Lung microvascular endothelial cell (primary cell): ENCODE measurements around the gene ST8SIA4. TPM values are rescaled to one million over a fixed set of nuclear protein-coding genes. Genes with fewer than 3 reads are reported as not detected.

Experiments
- DNase-seq, 2 donors: peaks; one replicate each; pipeline versions ENCODE4 v3.0.0 to v3.0.0-alpha.2; 2010; ENCODE audit warnings: low read depth in 2 of 2
- total RNA-seq: library from RNA; depleted of rRNA; stranded (reverse); fragments of >200 nt; gene quantifications from 2 replicates; pipeline ENCODE4 v1.2.1, GENCODE V29; 2014

The ST8SIA4 gene
- total RNA-seq, 1 donor from 2014 or later: 3.0 TPM

- DNase-seq: no peak
These were observed 70.5 kb downstream of the ST8SIA4 start for GRCh38 chr5:100832252-100833230.

- peak in 1 of 2 donors; percentile 72 for DNase-seq
These were observed 74.2 kb downstream of the ST8SIA4 start for GRCh38 chr5:100828898-100829356.

GRCh38 chr5:100828071-100828897, 74.8 kb downstream of the ST8SIA4 start:
- no peak for DNase-seq

- peak; percentile 57 to 83 for DNase-seq
These were observed 75.6 kb downstream of the ST8SIA4 start for GRCh38 chr5:100827481-100827889.

GRCh38 chr5:100826133-100826532, 76.9 kb downstream of the ST8SIA4 start:
- DNase-seq: no peak

DNA sequence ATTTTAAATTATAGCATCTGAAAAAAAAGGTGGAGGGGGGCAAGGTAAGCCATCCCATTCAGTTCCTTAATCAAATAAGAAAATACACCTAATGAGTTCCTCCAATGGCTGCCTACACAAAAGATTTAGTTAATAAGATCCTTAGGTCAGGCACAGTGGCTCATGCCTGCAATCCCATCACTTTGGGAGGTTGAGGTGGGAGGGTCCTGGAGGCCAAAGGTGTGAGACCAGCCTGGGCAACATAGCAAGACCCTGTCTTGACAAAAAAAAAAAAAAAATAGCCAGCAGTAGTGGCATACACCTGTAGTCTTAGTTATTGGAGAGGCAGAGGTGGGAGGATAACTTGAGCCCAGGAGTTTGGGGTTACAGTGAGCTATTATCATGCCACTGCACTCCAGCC, 78.4 kb downstream of the ST8SIA4 start:
- no peak for DNase-seq

DNA sequence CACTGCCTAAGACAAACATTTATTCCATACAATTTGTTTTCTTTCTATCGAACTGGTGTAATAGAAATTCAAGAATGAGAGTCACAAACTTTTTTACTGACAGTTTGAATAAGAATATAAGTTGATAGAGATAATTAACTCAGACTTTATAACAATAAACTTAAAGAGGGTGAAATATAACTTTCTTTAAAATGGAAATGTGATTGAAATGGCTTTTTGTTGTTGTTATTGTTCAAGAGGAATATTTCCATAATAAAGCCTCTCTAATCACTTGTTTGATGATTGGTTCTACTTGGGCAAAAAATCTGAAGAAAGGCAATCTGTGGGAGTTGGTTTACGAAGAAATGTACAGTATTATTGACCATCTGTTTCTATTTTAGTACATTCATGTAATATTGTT, 79.3 kb downstream of the ST8SIA4 start:
- DNase-seq: no peak

- DNase-seq: no peak
These were observed 81.3 kb downstream of the ST8SIA4 start for GRCh38 chr5:100821751-100822150.

GRCh38 chr5:100818340-100818739, 84.7 kb downstream of the ST8SIA4 start:
- no peak for DNase-seq

DNA sequence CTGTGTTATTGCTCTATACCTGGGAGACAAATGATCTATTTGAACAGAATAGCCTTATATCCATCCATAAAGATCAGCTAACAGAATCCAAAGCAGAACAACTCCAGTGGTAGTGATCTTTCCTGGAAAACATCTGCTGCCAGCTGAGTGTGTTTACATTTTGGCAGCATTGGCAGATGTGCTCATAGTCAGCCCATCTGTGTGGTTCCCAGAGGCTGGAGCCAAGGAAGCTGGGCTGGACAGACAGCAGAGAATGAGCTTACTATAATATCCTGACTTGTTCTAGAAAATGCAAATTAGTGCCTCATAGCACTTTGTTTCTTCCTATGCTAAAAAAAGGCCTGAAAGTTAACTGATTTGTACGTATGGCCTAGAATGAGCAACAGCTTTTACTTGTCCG, 99.7 kb downstream of the ST8SIA4 start:
- peak in 1 of 2 donors; percentile 4 for DNase-seq

DNA sequence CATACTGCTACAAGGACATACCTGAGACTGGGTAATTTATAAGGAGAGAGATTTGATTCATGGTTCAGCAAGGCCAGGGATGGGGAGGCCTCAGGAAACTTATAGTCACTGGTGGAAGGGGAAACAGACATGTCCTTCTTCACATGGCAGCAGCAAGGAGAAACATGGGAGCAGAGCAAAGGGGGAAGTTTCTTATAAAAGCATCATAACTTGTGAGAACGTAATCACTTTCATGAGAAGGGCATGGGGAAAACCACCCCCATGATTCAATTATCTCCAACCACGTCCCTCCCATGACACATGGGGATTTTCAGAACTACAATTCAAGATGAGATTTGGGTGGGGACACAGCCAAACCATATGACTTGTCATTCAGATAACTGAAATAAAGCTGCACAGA, 100.9 kb downstream of the ST8SIA4 start:
- no peak for DNase-seq

GRCh38 chr5:100800562-100800961, 102.5 kb downstream of the ST8SIA4 start:
- DNase-seq: no peak

DNA sequence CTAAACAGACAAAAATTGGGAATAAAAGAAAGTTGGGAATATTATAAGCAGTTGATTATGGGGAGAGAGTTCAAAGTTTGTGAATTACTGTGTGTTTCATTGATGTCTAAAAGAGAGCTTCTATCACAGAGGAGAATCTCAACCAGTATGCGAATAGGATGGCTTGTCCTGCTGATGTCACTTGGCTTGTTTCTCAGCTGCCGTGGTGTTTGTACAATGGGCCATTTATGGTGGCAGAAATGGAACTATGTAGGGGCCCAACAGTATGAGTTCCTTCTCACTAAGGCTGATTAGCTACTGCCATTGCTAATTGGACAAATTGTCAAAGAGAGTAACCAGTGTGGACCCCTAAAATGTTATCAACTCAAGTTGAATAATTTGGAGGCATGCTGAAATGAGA, 103.9 kb downstream of the ST8SIA4 start:
- DNase-seq: no peak

GRCh38 chr5:100797861-100798260, 105.2 kb downstream of the ST8SIA4 start:
- DNase-seq: peak in 1 of 2 donors; percentile 76

DNA sequence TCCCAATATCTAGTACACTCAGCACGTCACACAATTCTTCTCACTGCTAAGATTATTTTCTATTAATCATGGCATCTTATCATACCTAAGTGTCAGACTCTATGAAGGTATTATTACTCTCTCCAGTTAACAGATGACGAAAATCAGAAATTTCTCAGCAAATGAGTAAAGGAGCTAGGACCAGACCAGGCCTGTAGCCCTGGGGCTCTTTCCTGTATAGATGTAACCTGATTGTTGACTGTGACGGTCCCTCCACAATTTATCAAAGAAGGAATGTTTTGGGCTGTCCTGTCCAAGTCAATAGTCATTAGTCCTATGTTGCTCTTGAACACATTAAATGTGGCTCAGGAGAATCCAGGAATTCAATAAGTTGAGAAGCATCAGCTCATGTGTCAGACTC, 106.2 kb downstream of the ST8SIA4 start:
- DNase-seq: no peak

GRCh38 chr5:100794844-100795243, 108.2 kb downstream of the ST8SIA4 start:
- DNase-seq: no peak

- DNase-seq: no peak
These were observed 108.9 kb downstream of the ST8SIA4 start for GRCh38 chr5:100794218-100794617.

GRCh38 chr5:100792781-100793180, 110.3 kb downstream of the ST8SIA4 start:
- DNase-seq: no peak

GRCh38 chr5:100791391-100791790, 111.7 kb downstream of the ST8SIA4 start:
- DNase-seq: no peak

DNA sequence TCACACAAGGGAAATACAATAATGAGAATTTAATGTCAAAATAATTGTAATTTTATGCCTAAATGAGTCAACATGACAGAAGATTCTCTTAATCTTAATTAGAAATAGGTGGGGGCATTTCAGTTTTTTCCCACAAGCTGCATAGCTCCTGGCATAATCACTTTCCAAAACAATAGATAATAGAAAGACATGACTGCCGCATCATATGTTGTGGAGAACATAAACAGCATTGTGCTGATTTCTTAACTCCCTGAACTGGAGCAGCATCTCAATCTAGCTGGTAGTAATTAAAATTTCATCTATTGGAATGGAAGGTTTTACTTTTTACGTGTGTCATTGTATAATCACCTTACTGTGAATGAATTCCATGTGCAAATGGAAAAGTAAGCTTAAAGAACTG, 112.1 kb downstream of the ST8SIA4 start:
- no peak for DNase-seq

DNA sequence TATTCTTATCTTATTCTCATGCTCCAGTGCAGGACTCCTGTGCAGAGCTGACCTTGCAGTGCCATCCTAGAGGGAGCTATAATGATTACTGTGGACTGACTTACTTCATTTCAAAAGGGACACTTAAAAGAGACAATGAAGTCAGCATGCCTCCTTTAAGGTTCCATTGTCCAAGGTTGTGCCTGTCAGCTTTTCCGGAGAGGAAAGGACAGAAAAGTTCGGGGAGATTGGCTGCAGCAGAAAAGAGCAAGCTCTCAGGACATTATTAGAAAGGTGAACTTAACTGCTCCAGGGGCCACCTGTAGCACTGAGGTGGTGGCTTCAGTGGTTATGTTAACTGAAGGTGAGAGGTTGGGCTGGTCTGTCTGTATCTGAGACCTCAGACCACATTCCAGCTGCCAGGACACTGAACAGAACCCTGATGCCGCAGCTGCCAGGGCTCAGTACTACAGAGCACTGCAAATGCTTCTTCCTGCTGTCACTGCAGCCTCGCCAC, 112.9 kb downstream of the ST8SIA4 start:
- DNase-seq: peak in 1 of 2 donors; percentile 5

- no peak for DNase-seq
These were observed 113.4 kb downstream of the ST8SIA4 start for GRCh38 chr5:100789694-100790093.
